Measurements from ENCODE around the gene SLC22A23. TPM values are rescaled to one million over a fixed set of nuclear protein-coding genes. Genes with fewer than 3 reads are reported as not detected.
A peak's percentile ranks its signal among the peaks of the same experiment; 100 is the strongest.

The SLC22A23 gene
- total RNA-seq, 4 donors from 2014 or later, result 7.1 to 9.6 (median 8.2) TPM

GRCh38 chr6:3233904-3234303 lies 222.9 kb downstream of the SLC22A23 start:
- Histone ChIP-seq H3K27me3 (peaks cover 0 to 38% of the 10 kb centered on the region in 2 donors), H3K4me3 (no peak overlapping the region), H3K4me1 (peaks cover 0 to 38% (median 17%) of the 10 kb centered on the region in 4 donors), H3K27ac (no peak overlapping the region), H3K9me3 (no peaks in the 10 kb centered on the region), H3K36me3 (no peaks in the 10 kb centered on the region)
- no peak for DNase-seq (ENCODE audit: low spot score in 2 of 2)
- TF ChIP-seq CTCF (IDR thresholded peaks at IDR 0.05) (no peak), EP300 (IDR thresholded peaks at IDR 0.05) (no peak), POLR2A (IDR thresholded peaks at IDR 0.05) (no peak)
- 86 to 92% methylated on average over 3 of the region's 3 CpGs for WGBS, 2 donors

- Histone ChIP-seq H3K4me3 (no peak overlapping the region), H3K27me3 (peaks cover 0 to 44% of the 10 kb centered on the region in 2 donors), H3K36me3 (no peaks in the 10 kb centered on the region), H3K27ac (no peak overlapping the region), H3K9me3 (no peaks in the 10 kb centered on the region), H3K4me1 (peaks cover 0 to 44% (median 23%) of the 10 kb centered on the region in 4 donors)
- no peak for TF ChIP-seq CTCF (IDR thresholded peaks at IDR 0.05)
- TF ChIP-seq EP300 (IDR thresholded peaks at IDR 0.05), result no peak
- TF ChIP-seq POLR2A (IDR thresholded peaks at IDR 0.05), result no peak
- WGBS, 2 donors, result 89 to 95% methylated on average over 3 of the region's 3 CpGs
- no peak for DNase-seq (ENCODE audit: low spot score in 2 of 2)
Measured at GRCh38 chr6:3233321-3233720, 223.5 kb downstream of the SLC22A23 start.

DNA sequence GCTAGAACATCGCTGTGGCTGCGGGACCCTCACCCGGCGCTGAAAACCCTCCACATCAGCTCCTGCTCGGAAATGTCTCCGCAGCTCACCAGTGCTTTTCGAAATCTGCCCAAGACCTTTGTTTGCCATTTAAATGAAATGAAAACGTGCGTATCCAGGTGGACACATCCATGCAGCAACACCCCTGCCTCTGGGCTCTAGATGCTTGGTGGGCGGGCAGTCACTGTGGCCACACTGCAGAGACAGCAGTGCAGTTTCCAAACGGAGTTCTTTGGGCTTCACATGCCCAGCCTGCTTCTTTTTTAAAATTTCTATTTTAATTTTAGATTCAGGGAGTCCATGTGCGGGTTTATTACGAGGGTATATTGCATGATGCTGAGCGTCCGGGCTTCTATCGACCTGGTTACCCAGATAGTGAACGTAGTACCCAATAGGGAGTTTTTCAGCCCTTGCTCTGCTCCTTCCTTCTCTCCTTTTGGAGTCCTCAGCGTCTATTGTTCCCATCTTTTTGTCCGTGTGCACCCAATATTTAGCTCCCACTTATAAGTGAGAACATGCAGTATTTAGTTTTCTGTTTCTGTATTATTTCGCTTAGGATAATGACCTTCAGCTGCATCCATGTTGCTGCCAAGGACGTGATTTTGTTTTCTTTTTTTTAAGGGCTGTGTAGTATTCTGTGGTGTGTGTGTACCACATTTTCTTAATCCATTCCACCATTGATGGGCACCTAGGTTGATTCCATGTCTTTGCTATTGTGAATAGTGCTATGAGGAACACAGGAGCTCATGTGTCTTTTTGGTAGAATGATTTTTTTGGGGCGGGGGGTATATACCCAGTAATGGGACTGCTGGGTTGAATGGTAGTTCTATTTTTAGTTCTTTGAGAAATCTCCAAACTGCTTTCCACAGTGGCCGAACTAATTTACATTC lies 224.6 kb downstream of the SLC22A23 start:
- Histone ChIP-seq H3K27me3 (peaks cover 0 to 55% of the 10 kb centered on the region in 2 donors), H3K27ac (peak overlapping the region; percentile 9 to 92 (median 84)), H3K9me3 (no peaks in the 10 kb centered on the region), H3K4me3 (peak overlapping the region; percentile 34 to 63 (median 52)), H3K36me3 (no peaks in the 10 kb centered on the region), H3K4me1 (peaks cover 0 to 53% (median 33%) of the 10 kb centered on the region in 4 donors)
- no peak for DNase-seq (ENCODE audit: low spot score in 2 of 2)
- TF ChIP-seq CTCF (IDR thresholded peaks at IDR 0.05) (no peak), EP300 (IDR thresholded peaks at IDR 0.05) (no peak), POLR2A (IDR thresholded peaks at IDR 0.05) (no peak)
- WGBS, 2 donors, result 21 to 31% methylated on average over 22 to 23 of the region's 23 CpGs

GRCh38 chr6:3231247-3232016 lies 225.4 kb downstream of the SLC22A23 start:
- WGBS, 2 donors, result 1% methylated on average over 36 to 41 of the region's 47 CpGs
- peaks cover 0 to 62% of the 10 kb centered on the region in 2 donors for H3K27me3 ChIP-seq
- peak overlapping the region; percentile 34 to 63 (median 52) for H3K4me3 ChIP-seq
- no peaks in the 10 kb centered on the region for H3K9me3 ChIP-seq
- DNase-seq (ENCODE audit: low spot score in 2 of 2), result peak; percentile 46 to 86
- H3K36me3 ChIP-seq, result no peaks in the 10 kb centered on the region
- peak overlapping the region; percentile 9 to 92 (median 84) for H3K27ac ChIP-seq
- TF ChIP-seq EP300 (IDR thresholded peaks at IDR 0.05), result peak in 1 of 2 donors; percentile 80
- TF ChIP-seq POLR2A (IDR thresholded peaks at IDR 0.05), result peak in 1 of 2 donors; percentile 33
- peak in 1 of 5 experiments; percentile 9 for TF ChIP-seq CTCF (IDR thresholded peaks at IDR 0.05)
- H3K4me1 ChIP-seq, result peaks cover 0 to 60% (median 40%) of the 10 kb centered on the region in 4 donors
